ENCODE results near the gene MAPK10.

- TF ChIP-seq CTCF (IDR thresholded peaks at IDR 0.05), result no peak
- no peak for TF ChIP-seq POLR2A (IDR thresholded peaks at IDR 0.05)
Observed at GRCh38 chr4:86099348-86099747, 260.5 kb downstream of the MAPK10 start.
